ENCODE data around the gene SLC7A6.

DNA sequence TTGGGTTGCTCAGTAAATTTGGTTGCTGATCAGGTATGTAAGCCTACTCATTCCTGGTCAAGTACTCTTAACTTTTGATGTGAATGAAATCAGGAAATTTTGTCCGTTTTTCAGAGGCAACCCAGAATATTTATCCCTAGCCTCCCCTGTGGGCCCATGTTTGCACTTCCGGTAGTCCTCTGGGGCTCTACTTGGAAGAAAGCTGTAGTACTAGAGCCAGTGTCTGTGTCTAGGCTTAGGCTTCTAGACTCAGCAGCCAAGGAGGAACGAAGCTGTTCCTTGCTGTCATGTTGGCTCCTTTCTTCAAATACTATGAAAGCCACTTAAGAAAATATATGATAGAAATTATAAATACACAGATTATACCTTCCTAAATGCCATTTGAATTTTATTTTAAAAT is 49.6 kb upstream of the SLC7A6 start:
- TF ChIP-seq EP300 (IDR thresholded peaks at IDR 0.05; ENCODE audit: low read depth) (no peak), POLR2AphosphoS5 (IDR thresholded peaks at IDR 0.05) (no peak)
- TF ChIP-seq, protein P1, sequence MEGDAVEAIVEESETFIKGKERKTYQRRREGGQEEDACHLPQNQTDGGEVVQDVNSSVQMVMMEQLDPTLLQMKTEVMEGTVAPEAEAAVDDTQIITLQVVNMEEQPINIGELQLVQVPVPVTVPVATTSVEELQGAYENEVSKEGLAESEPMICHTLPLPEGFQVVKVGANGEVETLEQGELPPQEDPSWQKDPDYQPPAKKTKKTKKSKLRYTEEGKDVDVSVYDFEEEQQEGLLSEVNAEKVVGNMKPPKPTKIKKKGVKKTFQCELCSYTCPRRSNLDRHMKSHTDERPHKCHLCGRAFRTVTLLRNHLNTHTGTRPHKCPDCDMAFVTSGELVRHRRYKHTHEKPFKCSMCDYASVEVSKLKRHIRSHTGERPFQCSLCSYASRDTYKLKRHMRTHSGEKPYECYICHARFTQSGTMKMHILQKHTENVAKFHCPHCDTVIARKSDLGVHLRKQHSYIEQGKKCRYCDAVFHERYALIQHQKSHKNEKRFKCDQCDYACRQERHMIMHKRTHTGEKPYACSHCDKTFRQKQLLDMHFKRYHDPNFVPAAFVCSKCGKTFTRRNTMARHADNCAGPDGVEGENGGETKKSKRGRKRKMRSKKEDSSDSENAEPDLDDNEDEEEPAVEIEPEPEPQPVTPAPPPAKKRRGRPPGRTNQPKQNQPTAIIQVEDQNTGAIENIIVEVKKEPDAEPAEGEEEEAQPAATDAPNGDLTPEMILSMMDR (IDR thresholded peaks at IDR 0.05), result no peak

All from transverse colon (tissue), 4 donors.